Stomach (tissue), 4 donors: Measurements from ENCODE around the gene TSPAN2.

Source experiments
- CTCF ChIP-seq, 7 experiments: fragments of 450-650 bp in 4 of 7; fragments of 200-600 bp in 3 of 7; sonication (generic) in 3 of 7; IDR thresholded peaks; one replicate each; pipeline ENCODE4 v1.5.1; 2016 to 2019; ENCODE audit warnings: antibody characterized with exemption in 7 of 7, control low read depth in 2 of 7, mild to moderate bottlenecking in 1 of 7
- EP300 ChIP-seq: sonication (generic); formaldehyde crosslinking; IDR thresholded peaks from one replicate; pipeline ENCODE4 v1.6.1; 2017; ENCODE audit warnings: antibody characterized with exemption
- POLR2A ChIP-seq, 4 donors: fragments of 450-650 bp; IDR thresholded peaks; one replicate each; pipeline ENCODE4 v1.6.1; 2016; ENCODE audit warnings: antibody characterized with exemption in 4 of 4, control low read depth in 2 of 4, mild to moderate bottlenecking in 1 of 4, moderate library complexity in 1 of 4
- POLR2AphosphoS5 ChIP-seq, 3 donors: sonication (generic); formaldehyde crosslinking; IDR thresholded peaks; one replicate each; pipeline ENCODE4 v1.6.1; 2016; ENCODE audit warnings: antibody characterized with exemption in 3 of 3

DNA sequence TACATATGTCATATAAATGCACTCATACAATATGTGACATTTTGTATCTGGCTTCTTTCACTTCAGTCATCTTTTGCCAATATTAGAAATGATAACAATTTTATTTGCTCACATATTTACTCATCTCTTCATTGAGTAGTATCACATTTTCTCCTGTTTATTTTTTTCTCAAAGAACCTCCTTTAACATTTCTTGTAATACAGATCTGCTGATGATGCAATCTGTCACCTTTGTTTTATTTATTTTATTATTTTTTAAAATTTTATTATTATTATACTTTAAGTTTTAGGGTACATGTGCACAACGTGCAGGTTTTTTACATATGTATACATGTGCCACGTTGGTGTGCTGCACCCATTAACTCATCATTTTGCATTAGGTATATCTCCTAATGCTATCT is 75.5 kb downstream of the TSPAN2 start:
- TF ChIP-seq POLR2AphosphoS5 (IDR thresholded peaks at IDR 0.05) (no peak), CTCF (IDR thresholded peaks at IDR 0.05) (no peak), EP300 (no peak), POLR2A (IDR thresholded peaks at IDR 0.05) (no peak)
